Fibroblast of lung (primary cell): ENCODE measurements around the gene INTS6. TPM values are rescaled to one million over a fixed set of nuclear protein-coding genes. Genes with fewer than 3 reads are reported as not detected.

Source experiments
- DNase-seq, 2 donors: peaks; one replicate each; pipeline versions ENCODE4 v3.0.0 to v3.0.0-alpha.2; 2010; ENCODE audit warnings: low read depth in 2 of 2
- H2AFZ ChIP-seq: 2 replicates; pipeline ENCODE4 v1.5.1; 2012; ENCODE audit warnings: low read length, control low read depth, inconsistent platforms
- H3K27ac ChIP-seq: 2 replicates; pipeline ENCODE4 v1.5.1; 2011; ENCODE audit warnings: low read length, control low read depth; ENCODE audit not compliant: insufficient read depth
- H3K27me3 ChIP-seq: 2 replicates; pipeline ENCODE4 v1.5.1; 2011; ENCODE audit warnings: mild to moderate bottlenecking, low read length; ENCODE audit not compliant: control insufficient read depth, insufficient read depth
- H3K36me3 ChIP-seq: 2 replicates; pipeline ENCODE4 v1.5.1; 2011; ENCODE audit warnings: low read length; ENCODE audit not compliant: control insufficient read depth, insufficient read depth
- H3K4me1 ChIP-seq: 2 replicates; pipeline ENCODE4 v1.5.1; 2011; ENCODE audit warnings: low read length; ENCODE audit not compliant: control insufficient read depth, insufficient read depth; ENCODE audit errors: extremely low read depth
- H3K4me2 ChIP-seq: 2 replicates; pipeline ENCODE4 v1.5.1; 2011; ENCODE audit warnings: low read length, control low read depth; ENCODE audit not compliant: insufficient read depth; ENCODE audit errors: extremely low read depth
- H3K4me3 ChIP-seq, 4 experiments: fragments of 200-600 bp in 1 of 4; sonication (generic) in 1 of 4; replicated peaks in 1 of 4; 2 replicates each; pipeline ENCODE4 v1.5.1; 2011 to 2016; ENCODE audit warnings: low read length in 4 of 4, low read depth in 3 of 4, mild to moderate bottlenecking in 3 of 4, control low read depth in 2 of 4, inconsistent platforms in 1 of 4, mixed read lengths in 1 of 4; ENCODE audit not compliant: insufficient read depth in 1 of 4; ENCODE audit errors: control extremely low read depth in 1 of 4
- H3K79me2 ChIP-seq: 2 replicates; pipeline ENCODE4 v1.5.1; 2012; ENCODE audit warnings: mild to moderate bottlenecking, low read length, inconsistent platforms; ENCODE audit not compliant: control insufficient read depth, insufficient read depth
- H3K9ac ChIP-seq: 2 replicates; pipeline ENCODE4 v1.5.1; 2011; ENCODE audit warnings: mild to moderate bottlenecking, low read length, control low read depth; ENCODE audit not compliant: insufficient read depth
- H3K9me3 ChIP-seq: 2 replicates; pipeline ENCODE4 v1.5.1; 2012; ENCODE audit warnings: low read depth, low read length; ENCODE audit not compliant: control insufficient read depth, insufficient read depth
- H4K20me1 ChIP-seq: 2 replicates; pipeline ENCODE4 v1.5.1; 2011; ENCODE audit warnings: low read length; ENCODE audit not compliant: control insufficient read depth, insufficient read depth; ENCODE audit errors: extremely low read depth
- CTCF ChIP-seq, 2 donors: IDR thresholded peaks in 1 of 2; conservative IDR thresholded peaks in 1 of 2; 1 replicate in 1 of 2; 2 replicates in 1 of 2; pipeline ENCODE4 v1.5.1; 2011 to 2012; ENCODE audit warnings: low read length in 2 of 2, control low read depth in 1 of 2, inconsistent platforms in 1 of 2, low read depth in 1 of 2, mild to moderate bottlenecking in 1 of 2
- EZH2 ChIP-seq: IDR thresholded peaks from 2 replicates; pipeline ENCODE4 v1.5.1; 2012; ENCODE audit warnings: low read length, control low read depth, mild to moderate bottlenecking; ENCODE audit errors: missing control alignments
- polyA plus RNA-seq, 2 donors: library from polyadenylated mRNA; depleted of rRNA in 1 of 2; stranded (reverse) in 1 of 2; unstranded in 1 of 2; fragments of >200 nt; gene quantifications; 2 replicates each; pipeline ENCODE4 v1.2.1, GENCODE V29; 2011 to 2012; ENCODE audit warnings: missing spikeins in 1 of 2
- total RNA-seq: library from RNA; depleted of rRNA; stranded (reverse); fragments of >200 nt; gene quantifications from 2 replicates; pipeline ENCODE4 v1.2.1, GENCODE V29; 2014

The INTS6 gene
- total and polyA plus RNA-seq, 2 donors (not counting 1 experiment from before 2014, with no cell fraction given), result 29.3 to 66.7 TPM

GRCh38 chr13:51444922-51445321 lies 7.9 kb downstream of the INTS6 start:
- H3K27ac ChIP-seq, result no peak overlapping the region
- H2AFZ ChIP-seq, result no peak overlapping the region
- H3K9ac ChIP-seq, result no peak overlapping the region
- H3K79me2 ChIP-seq, result peaks cover under 1% of the 10 kb centered on the region
- H3K36me3 ChIP-seq, result peaks cover under 1% of the 10 kb centered on the region
- no peaks in the 10 kb centered on the region for H3K9me3 ChIP-seq
- no peaks in the 10 kb centered on the region for H3K27me3 ChIP-seq
- no peaks in the 10 kb centered on the region for H4K20me1 ChIP-seq
- no peak overlapping the region for H3K4me2 ChIP-seq
- H3K4me3 ChIP-seq, result no peak overlapping the region
- DNase-seq, result peak; percentile 49 to 81
- H3K4me1 ChIP-seq, result peaks cover under 1% of the 10 kb centered on the region
- TF ChIP-seq CTCF (conservative IDR thresholded peaks at IDR 0.05 in 1 of 2, IDR thresholded peaks at IDR 0.05 in 1 of 2; ENCODE audit: low read depth in 1 of 2, low read length in 2 of 2), result peak; percentile 38 to 52
- TF ChIP-seq EZH2, result no peak

- no peak for DNase-seq
- Histone ChIP-seq H3K4me3 (no peak overlapping the region), H3K79me2 (no peaks in the 10 kb centered on the region), H3K4me1 (no peaks in the 10 kb centered on the region), H3K27ac (no peak overlapping the region), H3K36me3 (no peaks in the 10 kb centered on the region), H3K9me3 (no peaks in the 10 kb centered on the region), H4K20me1 (no peaks in the 10 kb centered on the region), H2AFZ (no peak overlapping the region), H3K27me3 (no peaks in the 10 kb centered on the region), H3K9ac (no peak overlapping the region), H3K4me2 (no peak overlapping the region)
- no peak for TF ChIP-seq CTCF (conservative IDR thresholded peaks at IDR 0.05 in 1 of 2, IDR thresholded peaks at IDR 0.05 in 1 of 2; ENCODE audit: low read depth in 1 of 2, low read length in 2 of 2)
- TF ChIP-seq EZH2, result no peak
Measured at GRCh38 chr13:51440381-51440780, 12.5 kb downstream of the INTS6 start.

GRCh38 chr13:51437550-51438127 lies 15.2 kb downstream of the INTS6 start:
- Histone ChIP-seq H3K9ac (no peak overlapping the region), H3K4me1 (no peaks in the 10 kb centered on the region), H2AFZ (no peak overlapping the region), H3K4me3 (no peak overlapping the region), H3K79me2 (no peaks in the 10 kb centered on the region), H4K20me1 (no peaks in the 10 kb centered on the region), H3K36me3 (no peaks in the 10 kb centered on the region), H3K4me2 (no peak overlapping the region), H3K27me3 (no peaks in the 10 kb centered on the region), H3K27ac (no peak overlapping the region), H3K9me3 (no peaks in the 10 kb centered on the region)
- TF ChIP-seq CTCF (conservative IDR thresholded peaks at IDR 0.05 in 1 of 2, IDR thresholded peaks at IDR 0.05 in 1 of 2; ENCODE audit: low read depth in 1 of 2, low read length in 2 of 2), result no peak
- TF ChIP-seq EZH2, result no peak
- DNase-seq, result no peak
